H1 (cell line): Measurements from ENCODE around the gene CEMIP2. TPM values are rescaled to one million over a fixed set of nuclear protein-coding genes. Genes with fewer than 3 reads are reported as not detected.

Source experiments
- CTCF ChIA-PET: fragments of 300-600 bp; sonication (Branson Sonifier 250); formaldehyde crosslinking; loops from one replicate; lab custom pipeline; 2021; ENCODE audit not compliant: partially characterized antibody; lab: Charles Lee
- POLR2A ChIA-PET: fragments of 300-600 bp; sonication (Branson Sonifier 250); formaldehyde crosslinking; loops from one replicate; lab custom pipeline; 2021; ENCODE audit warnings: inconsistent platforms; ENCODE audit not compliant: partially characterized antibody; lab: Charles Lee
- DNase-seq, 2 experiments: peaks; one replicate each; pipeline versions ENCODE4 v3.0.0 to v3.0.0-alpha.2; 2010 to 2022; ENCODE audit warnings: low spot score in 2 of 2, low read depth in 1 of 2, mixed read lengths in 1 of 2
- FAIRE-seq: peaks from 2 replicates; lab custom pipeline; 2011; peaks lifted over from hg19 to GRCh38; lab: Jason Lieb, UNC
- H2AFZ ChIP-seq: 2 replicates; pipeline ENCODE4 v1.8.1; 2012; ENCODE audit warnings: low read length, inconsistent platforms
- H2AK5ac ChIP-seq: 2 replicates; pipeline ENCODE4 v1.6.1; 2013; ENCODE audit warnings: low read depth, low read length
- H2BK120ac ChIP-seq: replicated peaks from 2 replicates; pipeline ENCODE3; 2013; ENCODE audit warnings: low read depth, low read length, inconsistent platforms
- H2BK12ac ChIP-seq: 2 replicates; pipeline ENCODE4 v1.6.1; 2013; ENCODE audit warnings: low read depth, low read length
- H2BK15ac ChIP-seq: 2 replicates; pipeline ENCODE4 v1.6.1; 2013; ENCODE audit warnings: low read length
- H2BK20ac ChIP-seq: 2 replicates; pipeline ENCODE4 v1.6.1; 2013; ENCODE audit warnings: low read length
- H2BK5ac ChIP-seq: 2 replicates; pipeline ENCODE4 v1.6.1; 2013; ENCODE audit warnings: low read depth, low read length
- H3K14ac ChIP-seq: 2 replicates; pipeline ENCODE4 v1.6.1; 2013; ENCODE audit warnings: inconsistent platforms; ENCODE audit not compliant: insufficient read length
- H3K18ac ChIP-seq: 2 replicates; pipeline ENCODE4 v1.6.1; 2013; ENCODE audit warnings: low read length; ENCODE audit errors: extremely low read depth
- H3K23ac ChIP-seq: 2 replicates; pipeline ENCODE4 v1.6.1; 2013; ENCODE audit warnings: inconsistent platforms; ENCODE audit not compliant: insufficient read length
- H3K23me2 ChIP-seq: 2 replicates; pipeline ENCODE4 v1.6.1; 2013; ENCODE audit warnings: low read depth, low read length
- H3K27ac ChIP-seq: 2 replicates; pipeline ENCODE4 v1.6.1; 2011; ENCODE audit warnings: low read depth, low read length, inconsistent platforms
- H3K27me3 ChIP-seq, 4 experiments: replicated peaks in 1 of 4; 1 replicate in 1 of 4; 2 replicates in 3 of 4; pipeline versions ENCODE4 v1.6.1 to v1.8.1; 2011 to 2013; ENCODE audit warnings: low read length in 3 of 4, mild to moderate bottlenecking in 3 of 4, inconsistent platforms in 2 of 4, mixed read lengths in 2 of 4, moderate library complexity in 1 of 4; ENCODE audit not compliant: control insufficient read depth in 3 of 4, insufficient read depth in 3 of 4; ENCODE audit errors: extremely low read depth in 1 of 4
- H3K36me3 ChIP-seq, 4 experiments: 2 replicates each; pipeline versions ENCODE4 v1.6.1 to v1.8.1; 2011 to 2013; ENCODE audit warnings: mild to moderate bottlenecking in 4 of 4, low read length in 3 of 4, moderate library complexity in 2 of 4, control low read depth in 1 of 4, inconsistent platforms in 1 of 4; ENCODE audit not compliant: insufficient read depth in 4 of 4, control insufficient read depth in 2 of 4
- H3K4ac ChIP-seq: replicated peaks from 2 replicates; pipeline ENCODE3; 2013; ENCODE audit warnings: low read length, low read depth, mixed read lengths, inconsistent platforms; ENCODE audit not compliant: insufficient read length
- H3K4me1 ChIP-seq, 4 experiments: replicated peaks in 1 of 4; 1 replicate in 1 of 4; 2 replicates in 3 of 4; pipeline versions ENCODE4 v1.6.1 to v1.8.1; 2011 to 2013; ENCODE audit warnings: low read length in 3 of 4, inconsistent platforms in 2 of 4, mixed read lengths in 1 of 4; ENCODE audit not compliant: insufficient read depth in 4 of 4, control insufficient read depth in 3 of 4
- H3K4me2 ChIP-seq, 2 experiments: 2 replicates each; pipeline versions ENCODE4 v1.6.1 to v1.8.1; 2011 to 2013; ENCODE audit warnings: low read depth in 2 of 2, low read length in 2 of 2, control low read depth in 1 of 2, inconsistent platforms in 1 of 2, mild to moderate bottlenecking in 1 of 2; ENCODE audit not compliant: insufficient read depth in 1 of 2
- H3K4me3 ChIP-seq, 4 experiments: fragments of 200-600, 300-600 bp in 1 of 4; sonication (generic), shearing (Covaris generic), sonication (Bioruptor Twin) in 1 of 4; 2 replicates each; pipeline versions ENCODE4 v1.5.1 to v1.8.1; 2011 to 2016; ENCODE audit warnings: low read length in 4 of 4, low read depth in 3 of 4, control low read depth in 2 of 4, inconsistent platforms in 2 of 4, mild to moderate bottlenecking in 2 of 4, mixed read lengths in 1 of 4, moderate library complexity in 1 of 4; ENCODE audit not compliant: insufficient read depth in 2 of 4; ENCODE audit errors: extremely low read depth in 1 of 4
- H3K56ac ChIP-seq: replicated peaks from 2 replicates; pipeline ENCODE3; 2013; ENCODE audit warnings: low read depth, mild to moderate bottlenecking, mixed read lengths, low read length, inconsistent platforms; ENCODE audit not compliant: insufficient read length
- H3K79me1 ChIP-seq: 2 replicates; pipeline ENCODE4 v1.6.1; 2013; ENCODE audit warnings: low read depth, low read length, control low read depth
- H3K79me2 ChIP-seq, 2 experiments: 2 replicates each; pipeline versions ENCODE4 v1.6.1 to v1.8.1; 2012 to 2013; ENCODE audit warnings: low read length in 2 of 2, mild to moderate bottlenecking in 2 of 2, inconsistent platforms in 1 of 2; ENCODE audit not compliant: insufficient read depth in 2 of 2, control insufficient read depth in 1 of 2
- H3K9ac ChIP-seq, 4 experiments: replicated peaks in 1 of 4; 1 replicate in 1 of 4; 2 replicates in 3 of 4; pipeline versions ENCODE4 v1.6.1 to v1.8.1; 2011 to 2013; ENCODE audit warnings: low read depth in 3 of 4, low read length in 3 of 4, control low read depth in 2 of 4, mild to moderate bottlenecking in 2 of 4, moderate library complexity in 2 of 4, inconsistent platforms in 1 of 4; ENCODE audit errors: extremely low read depth in 1 of 4
- H3K9me3 ChIP-seq, 2 experiments: 2 replicates each; pipeline versions ENCODE4 v1.6.1 to v1.8.1; 2012 to 2013; ENCODE audit warnings: mild to moderate bottlenecking in 2 of 2, moderate library complexity in 2 of 2, control low read depth in 1 of 2, inconsistent platforms in 1 of 2, low read depth in 1 of 2, low read length in 1 of 2, mixed read lengths in 1 of 2; ENCODE audit not compliant: insufficient read depth in 2 of 2
- H4K20me1 ChIP-seq, 2 experiments: replicated peaks in 1 of 2; 2 replicates each; pipeline versions ENCODE3 to v1.8.1; 2011 to 2013; ENCODE audit warnings: inconsistent platforms in 2 of 2, low read length in 2 of 2, mild to moderate bottlenecking in 1 of 2; ENCODE audit not compliant: insufficient read depth in 2 of 2, control insufficient read depth in 1 of 2
- H4K5ac ChIP-seq: 2 replicates; pipeline ENCODE4 v1.6.1; 2013; ENCODE audit warnings: low read length, low read depth, mixed read lengths, inconsistent platforms; ENCODE audit not compliant: insufficient read length
- H4K8ac ChIP-seq: 2 replicates; pipeline ENCODE4 v1.8.0; 2013; ENCODE audit warnings: mild to moderate bottlenecking, moderate library complexity, low read length, inconsistent platforms; ENCODE audit not compliant: insufficient read depth; ENCODE audit errors: extremely low read depth
- H4K91ac ChIP-seq: replicated peaks from 2 replicates; pipeline ENCODE3; 2013; ENCODE audit warnings: low read length, mixed read lengths, inconsistent platforms; ENCODE audit not compliant: insufficient read length
- JUN ChIP-seq: IDR thresholded peaks from 2 replicates; pipeline ENCODE4 v1.6.1; 2011; ENCODE audit warnings: low read depth, mild to moderate bottlenecking, improper control_type of control experiment, low read length
- KDM5A ChIP-seq: fragments of 200-600 bp; IDR thresholded peaks from 2 replicates; pipeline ENCODE4 v1.7.1; 2012; ENCODE audit warnings: mild to moderate bottlenecking, low read length, inconsistent platforms, mixed read lengths
- NANOG ChIP-seq: IDR thresholded peaks from 2 replicates; pipeline ENCODE4 v1.6.1; 2011; ENCODE audit warnings: low read length, low read depth, mild to moderate bottlenecking, inconsistent platforms; ENCODE audit not compliant: insufficient read depth, poor library complexity, severe bottlenecking
- POU5F1 ChIP-seq: IDR thresholded peaks from 2 replicates; pipeline ENCODE4 v1.6.1; 2011; ENCODE audit warnings: low read depth, mild to moderate bottlenecking, low read length, moderate library complexity
- RNF2 ChIP-seq: fragments of 200-900, 300-1000 bp; sonication (generic); IDR thresholded peaks from 2 replicates; pipeline ENCODE4 v1.7.1; 2016; ENCODE audit warnings: borderline replicate concordance, low read depth, mild to moderate bottlenecking, antibody characterized with exemption, low read length; ENCODE audit not compliant: poor library complexity, severe bottlenecking; ENCODE audit errors: missing control alignments
- SIX5 ChIP-seq: IDR thresholded peaks from 2 replicates; pipeline ENCODE4 v1.6.1; 2011; ENCODE audit warnings: mild to moderate bottlenecking, low read depth, low read length
- SP4 ChIP-seq: IDR thresholded peaks from 2 replicates; pipeline ENCODE4 v1.6.1; 2012; ENCODE audit warnings: low read length, inconsistent platforms
- WGBS, 2 experiments: shearing (Covaris generic) in 1 of 2; methylation state at CpG; one replicate each; pipeline versions ENCODE4 v1.1.6 to v1.1.7; 2013 to 2015; ENCODE audit warnings: low lambda C conversion rate in 2 of 2, mixed read lengths in 2 of 2, inconsistent platforms in 1 of 2, low coverage in 1 of 2, missing lambda C conversion rate in 1 of 2; ENCODE audit not compliant: insufficient replicate concordance in 2 of 2, insufficient coverage in 1 of 2, insufficient read length in 1 of 2; ENCODE audit errors: extremely low coverage in 1 of 2, missing lambda C conversion rate in 1 of 2; 5-methylcytosine and 5-hydroxymethylcytosine counted together
- polyA plus RNA-seq, 7 experiments: library from polyadenylated mRNA; depleted of rRNA in 3 of 7; stranded (reverse) in 5 of 7; unstranded in 2 of 7; fragments of >200 nt in 5 of 7; fragments of 200-250 nt in 2 of 7; gene quantifications; 1 replicate in 5 of 7; 2 replicates in 1 of 7; 4 replicates in 1 of 7; pipeline versions ENCODE4 v1.2.1 to v1.2.3, GENCODE V29; 2011 to 2013; ENCODE audit warnings: missing spikeins in 2 of 7, mixed read lengths in 2 of 7
- total RNA-seq: library from RNA; stranded (reverse); fragmentation: NEBNext Ultra II Directional; extraction: Animal tissue kit (Norgen Biotek cat#: 25700); gene quantifications from 2 replicates; pipeline ENCODE4 v1.2.1, GENCODE V29; 2021
- TF ChIP-seq, protein P1 (sequence below): IDR thresholded peaks from 2 replicates; pipeline ENCODE4 v1.6.1; 2012; ENCODE audit warnings: low read length, inconsistent platforms
- TF ChIP-seq, protein P2 (sequence below): IDR thresholded peaks from 2 replicates; pipeline ENCODE4 v1.6.1; 2011; ENCODE audit warnings: low read depth, mild to moderate bottlenecking, low read length; ENCODE audit not compliant: insufficient read depth

The CEMIP2 gene
- total and polyA plus RNA-seq, 2 of the 8 experiments (the other 6 are each of a cell fraction or from before 2014, with no cell fraction given): 25.2 to 52.1 TPM

DNA sequence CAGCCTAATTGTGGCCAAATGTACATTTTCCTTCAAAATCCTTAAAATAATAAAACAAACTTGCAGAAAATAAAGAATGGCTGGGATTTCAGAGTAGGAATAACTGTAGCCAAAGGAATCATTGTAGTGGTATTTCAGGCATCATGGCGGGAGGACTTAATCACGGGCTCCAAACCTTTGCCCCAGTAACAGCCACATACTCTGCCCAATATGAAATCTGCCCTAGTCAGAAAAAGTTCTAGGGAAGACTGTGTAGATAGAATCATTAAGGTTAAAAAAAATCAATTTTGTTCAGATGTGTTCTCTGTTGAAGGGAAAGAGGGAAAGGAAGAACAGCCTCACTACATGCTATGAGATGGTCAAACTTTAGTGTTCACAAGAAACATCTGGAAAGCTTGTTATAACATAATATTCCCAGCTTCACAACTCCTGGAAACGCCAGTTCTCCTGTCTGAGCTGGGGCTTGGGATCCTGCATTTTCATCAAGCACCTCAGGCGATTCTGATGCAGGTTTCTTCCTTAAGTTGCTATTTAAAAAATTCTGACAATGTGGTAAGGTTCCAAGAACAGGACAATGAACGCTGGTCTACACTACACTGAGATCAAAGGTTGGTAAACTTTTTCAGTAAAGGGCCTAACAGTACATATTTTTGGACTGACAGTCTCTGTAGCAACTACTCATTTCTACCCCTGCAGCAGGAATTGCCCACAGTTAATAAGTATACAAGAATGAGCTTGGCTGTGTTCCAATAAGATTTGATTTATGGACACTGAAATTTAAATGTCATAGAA, 87.9 kb downstream of the CEMIP2 start:
- DNase-seq (no peak), FAIRE-seq (no peak)
- Histone ChIP-seq H2BK5ac (no peak overlapping the region), H3K56ac (no peak overlapping the region), H2AFZ (no peak overlapping the region), H3K18ac (no peak overlapping the region), H3K4me1 (peaks cover 0 to 8% (median 5%) of the 10 kb centered on the region in 4 experiments; a peak in 5 of 7 replicates), H3K14ac (no peak overlapping the region), H2AK5ac (no peak overlapping the region), H3K9ac (no peak overlapping the region), H3K27me3 (no peaks in the 10 kb centered on the region), H3K79me1 (no peaks in the 10 kb centered on the region), H2BK15ac (no peak overlapping the region), H3K36me3 (no peaks in the 10 kb centered on the region; a peak in 1 of 8 replicates), H3K27ac (no peak overlapping the region), H3K4me3 (no peak overlapping the region), H3K23ac (no peak overlapping the region), H2BK12ac (no peak overlapping the region), H2BK20ac (no peak overlapping the region), H3K4ac (no peak overlapping the region), H3K4me2 (no peak overlapping the region), H3K9me3 (peaks cover 2 to 10% of the 10 kb centered on the region in 2 experiments), H4K91ac (no peak overlapping the region), H3K23me2 (no peaks in the 10 kb centered on the region), H3K79me2 (no peaks in the 10 kb centered on the region), H4K8ac (no peak overlapping the region), H2BK120ac (no peak overlapping the region), H4K5ac (no peak overlapping the region), H4K20me1 (no peaks in the 10 kb centered on the region)
- ChIA-PET POLR2A (interaction anchor here (0.9 to 1.2 kb wide), 2 partner anchors 17 to 315 kb away, joined by 3 to 4 read pairs; no protein-coding TSS in a partner anchor), CTCF (interaction anchor here (0.7 to 5.2 kb wide), 6 partner anchors 36 to 1120 kb away, joined by 3 to 22 read pairs (median 6); partner anchors contain the start of gene CEMIP2)
- 70% methylated on average over 5 of the region's 5 CpGs; no CpG with 5 or more reads in 1 of the 2 experiments for WGBS, 2 experiments
- no peak for TF ChIP-seq NANOG
- no peak for TF ChIP-seq SP4
- TF ChIP-seq, protein P1, sequence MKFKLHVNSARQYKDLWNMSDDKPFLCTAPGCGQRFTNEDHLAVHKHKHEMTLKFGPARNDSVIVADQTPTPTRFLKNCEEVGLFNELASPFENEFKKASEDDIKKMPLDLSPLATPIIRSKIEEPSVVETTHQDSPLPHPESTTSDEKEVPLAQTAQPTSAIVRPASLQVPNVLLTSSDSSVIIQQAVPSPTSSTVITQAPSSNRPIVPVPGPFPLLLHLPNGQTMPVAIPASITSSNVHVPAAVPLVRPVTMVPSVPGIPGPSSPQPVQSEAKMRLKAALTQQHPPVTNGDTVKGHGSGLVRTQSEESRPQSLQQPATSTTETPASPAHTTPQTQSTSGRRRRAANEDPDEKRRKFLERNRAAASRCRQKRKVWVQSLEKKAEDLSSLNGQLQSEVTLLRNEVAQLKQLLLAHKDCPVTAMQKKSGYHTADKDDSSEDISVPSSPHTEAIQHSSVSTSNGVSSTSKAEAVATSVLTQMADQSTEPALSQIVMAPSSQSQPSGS: no peak
- TF ChIP-seq POU5F1: no peak
- no peak for TF ChIP-seq RNF2
- TF ChIP-seq, protein P2, sequence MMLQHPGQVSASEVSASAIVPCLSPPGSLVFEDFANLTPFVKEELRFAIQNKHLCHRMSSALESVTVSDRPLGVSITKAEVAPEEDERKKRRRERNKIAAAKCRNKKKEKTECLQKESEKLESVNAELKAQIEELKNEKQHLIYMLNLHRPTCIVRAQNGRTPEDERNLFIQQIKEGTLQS: no peak
- no peak for TF ChIP-seq KDM5A
- no peak for TF ChIP-seq SIX5
- no peak for TF ChIP-seq JUN
